HEK293 (cell line): Measurements from ENCODE around the gene PCSK6.
"Not testable (repeated sequence)": the region's sequence is repeated elsewhere in the genome, so short reads cannot be mapped to it uniquely, and the experiment has no call there.

Experiments
- CTCF ChIA-PET: fragments of 350-600 bp; formaldehyde crosslinking; extraction: SDS; loops from one replicate; lab custom pipeline; 2021; ENCODE audit warnings: antibody characterized with exemption; lab: Yijun Ruan, JAX
- POLR2A ChIA-PET: fragments of 300-600 bp; formaldehyde crosslinking; extraction: SDS; loops from one replicate; lab custom pipeline; 2020; ENCODE audit warnings: antibody characterized with exemption, inconsistent platforms; lab: Yijun Ruan, JAX
- H3K27ac ChIP-seq: fragments of 200-500 bp; sonication (Bioruptor generic); 2 replicates; pipeline ENCODE4 v1.5.1; 2014; ENCODE audit warnings: low read depth, low read length, control low read depth, inconsistent platforms; ENCODE audit errors: extremely low read depth
- H3K36me3 ChIP-seq, 2 experiments: fragments of 200-500 bp in 1 of 2; sonication (Bioruptor generic) in 1 of 2; 1 replicate in 1 of 2; 2 replicates in 1 of 2; pipeline ENCODE4 v1.5.1; 2014 to 2017; ENCODE audit warnings: inconsistent platforms in 2 of 2, low read length in 2 of 2; ENCODE audit not compliant: control insufficient read depth in 2 of 2, insufficient read depth in 1 of 2
- H3K4me1 ChIP-seq: fragments of 200-500 bp; sonication (Bioruptor generic); 2 replicates; pipeline ENCODE4 v1.5.1; 2014; ENCODE audit warnings: mild to moderate bottlenecking, low read length, inconsistent platforms; ENCODE audit not compliant: control insufficient read depth, insufficient read depth
- H3K4me3 ChIP-seq: 2 replicates; pipeline ENCODE4 v1.5.1; 2011; ENCODE audit warnings: low read depth, mild to moderate bottlenecking, control low read depth, low read length, moderate library complexity
- H3K9me3 ChIP-seq: fragments of 200-500 bp; sonication (Bioruptor generic); 2 replicates; pipeline ENCODE4 v1.5.1; 2014; ENCODE audit warnings: low read depth, low read length, inconsistent platforms; ENCODE audit not compliant: control insufficient read depth, insufficient read depth
- OSR2 ChIP-seq: fragments of 450-650 bp; formaldehyde crosslinking; IDR thresholded peaks from 2 replicates; pipeline ENCODE4 v1.5.1; 2016; ENCODE audit warnings: missing biosample characterization, missing genetic modification characterization
- RBAK ChIP-seq: fragments of 450-650 bp; formaldehyde crosslinking; IDR thresholded peaks from 2 replicates; pipeline ENCODE4 v1.5.1; 2016; ENCODE audit warnings: missing biosample characterization, missing genetic modification characterization
- SETDB1 ChIP-seq: IDR thresholded peaks from one replicate; pipeline ENCODE4 v1.6.1; 2017; ENCODE audit warnings: mild to moderate bottlenecking, low read length, moderate library complexity, mixed read lengths; ENCODE audit not compliant: insufficient read length
- SP2 ChIP-seq: fragments of 450-650 bp; formaldehyde crosslinking; IDR thresholded peaks from 2 replicates; pipeline ENCODE4 v1.5.1; 2016; ENCODE audit warnings: missing biosample characterization, missing genetic modification characterization
- ZFP3 ChIP-seq: fragments of 450-650 bp; formaldehyde crosslinking; IDR thresholded peaks from 2 replicates; pipeline ENCODE4 v1.5.1; 2016; ENCODE audit warnings: low read depth, missing biosample characterization, missing genetic modification characterization
- ZNF140 ChIP-seq: fragments of 450-650 bp; formaldehyde crosslinking; IDR thresholded peaks from 2 replicates; pipeline ENCODE4 v1.5.1; 2016; ENCODE audit warnings: missing biosample characterization, missing genetic modification characterization
- ZNF148 ChIP-seq: fragments of 450-650 bp; formaldehyde crosslinking; IDR thresholded peaks from 2 replicates; pipeline ENCODE4 v1.5.0; 2017; ENCODE audit warnings: missing biosample characterization, missing genetic modification characterization, borderline replicate concordance
- ZNF394 ChIP-seq: fragments of 450-650 bp; formaldehyde crosslinking; IDR thresholded peaks from 2 replicates; pipeline ENCODE4 v1.5.1; 2016; ENCODE audit warnings: missing biosample characterization, missing genetic modification characterization, mild to moderate bottlenecking, moderate library complexity, borderline replicate concordance
- ZNF426 ChIP-seq: fragments of 450-650 bp; formaldehyde crosslinking; IDR thresholded peaks from 2 replicates; pipeline ENCODE4 v1.5.1; 2017; ENCODE audit warnings: missing biosample characterization, missing genetic modification characterization, mild to moderate bottlenecking, inconsistent platforms, moderate library complexity
- ZNF449 ChIP-seq: fragments of 450-650 bp; formaldehyde crosslinking; IDR thresholded peaks from 2 replicates; pipeline ENCODE4 v1.5.1; 2017; ENCODE audit warnings: missing biosample characterization, mild to moderate bottlenecking, missing genetic modification characterization, moderate library complexity
- ZNF555 ChIP-seq: fragments of 450-650 bp; formaldehyde crosslinking; conservative IDR thresholded peaks from 2 replicates; pipeline ENCODE4 v1.5.1; 2017; ENCODE audit warnings: missing biosample characterization, mild to moderate bottlenecking, missing genetic modification characterization, inconsistent platforms
- ZNF639 ChIP-seq: fragments of 450-650 bp; formaldehyde crosslinking; IDR thresholded peaks from 2 replicates; pipeline ENCODE4 v1.5.1; 2016; ENCODE audit warnings: missing biosample characterization, missing genetic modification characterization
- ZSCAN18 ChIP-seq: fragments of 450-650 bp; formaldehyde crosslinking; IDR thresholded peaks from 2 replicates; pipeline ENCODE4 v1.5.1; 2016; ENCODE audit warnings: missing biosample characterization, missing genetic modification characterization

PCSK6 gene

GRCh38 chr15:101357885-101358284 lies 131.6 kb downstream of the PCSK6 start (continued):
- TF ChIP-seq OSR2 (tag by site-specific recombination), result no peak
- TF ChIP-seq RBAK (tag by site-specific recombination), result no peak
- no peak for TF ChIP-seq ZNF148 (tag by site-specific recombination)
- TF ChIP-seq ZNF639 (tag by site-specific recombination), result no peak
- no peak for TF ChIP-seq SETDB1

- CTCF ChIA-PET, result interaction anchor here (0.8 kb wide), 1 partner anchor 298 kb away, joined by 3 read pairs; no protein-coding TSS in a partner anchor
- Histone ChIP-seq H3K4me3 (no peak overlapping the region), H3K36me3 (peaks cover 0 to 20% of the 10 kb centered on the region in 2 experiments; a peak in 1 of 3 replicates), H3K9me3 (no peaks in the 10 kb centered on the region), H3K4me1 (no peaks in the 10 kb centered on the region), H3K27ac (no peak overlapping the region)
- no peak for TF ChIP-seq SP2 (tag by site-specific recombination)
- TF ChIP-seq ZSCAN18 (tag by site-specific recombination), result no peak
- no peak for TF ChIP-seq ZFP3
- TF ChIP-seq ZNF449 (tag by site-specific recombination), result no peak
- POLR2A ChIA-PET, result no interaction called here
These were observed 132.2 kb downstream of the PCSK6 start for GRCh38 chr15:101357333-101357732.

GRCh38 chr15:101356512-101357172 lies 132.9 kb downstream of the PCSK6 start:
- H3K4me1 ChIP-seq, H3K4me3 ChIP-seq, H3K9me3 ChIP-seq, POLR2A ChIA-PET: not testable (repeated sequence)
- CTCF ChIA-PET, result interaction anchor here (0.8 kb wide), 1 partner anchor 298 kb away, joined by 3 read pairs; no protein-coding TSS in a partner anchor
- peaks cover 0 to 20% of the 10 kb centered on the region in 2 experiments; a peak in 1 of 3 replicates for H3K36me3 ChIP-seq
- peak; percentile 39 for TF ChIP-seq ZNF426
- TF ChIP-seq ZNF140, result 0 out of 2 replicates have a peak, but pooled peaks have one; percentile 5
- peak; percentile 20; the same call in 1 of the 2 replicates for TF ChIP-seq ZNF555 (tag by site-specific recombination)
- peak; percentile 58; the same call in 1 of the 2 replicates for TF ChIP-seq ZNF394 (tag by site-specific recombination)
- TF ChIP-seq, all 188 proteins: peak for 4; not testable (repeated sequence) for 184
- not testable (repeated sequence) for H3K27ac ChIP-seq
